ENCODE data around the gene CD248.

Gene CD248

DNA sequence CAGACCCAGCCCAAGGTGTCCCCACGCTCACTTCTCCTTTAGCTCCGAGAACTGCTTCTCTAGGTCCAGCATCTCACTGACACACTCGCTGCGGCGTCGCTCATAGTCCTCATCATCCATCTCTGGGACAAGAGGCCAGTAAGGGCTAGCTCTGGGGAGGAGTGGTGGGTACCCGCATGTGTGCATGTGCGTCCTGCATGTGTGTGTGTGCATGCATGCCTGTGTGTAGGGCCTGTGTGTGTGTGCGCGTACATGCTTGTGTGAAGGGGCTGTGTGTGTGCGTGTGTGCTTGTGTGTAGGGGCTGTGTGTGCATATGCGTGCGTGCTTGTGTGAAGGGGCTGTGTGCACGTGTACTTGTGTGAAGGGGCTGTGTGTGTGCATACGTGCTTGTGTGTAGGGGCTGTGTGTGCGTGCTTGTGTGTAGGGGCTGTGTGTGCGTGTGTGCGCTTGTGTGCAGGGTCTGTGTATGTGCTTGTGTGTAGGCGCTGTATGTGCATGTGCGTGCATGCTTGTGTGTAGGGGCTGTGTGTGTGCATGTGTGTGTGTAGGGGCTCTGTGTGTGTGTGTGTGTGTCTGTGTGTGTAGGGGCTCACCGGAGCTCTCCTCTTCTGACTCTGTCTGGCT lies 24.8 kb upstream of the CD248 start:
- CTCF ChIA-PET = interaction anchor here (0.9 to 5.4 kb wide), 2 partner anchors 29 to 47 kb away, joined by 3 to 37 read pairs; no protein-coding TSS in a partner anchor
- DNase-seq (ENCODE audit: extremely low spot score) = no peak
- POLR2A ChIA-PET = no interaction called here
- TF ChIP-seq, protein P1, sequence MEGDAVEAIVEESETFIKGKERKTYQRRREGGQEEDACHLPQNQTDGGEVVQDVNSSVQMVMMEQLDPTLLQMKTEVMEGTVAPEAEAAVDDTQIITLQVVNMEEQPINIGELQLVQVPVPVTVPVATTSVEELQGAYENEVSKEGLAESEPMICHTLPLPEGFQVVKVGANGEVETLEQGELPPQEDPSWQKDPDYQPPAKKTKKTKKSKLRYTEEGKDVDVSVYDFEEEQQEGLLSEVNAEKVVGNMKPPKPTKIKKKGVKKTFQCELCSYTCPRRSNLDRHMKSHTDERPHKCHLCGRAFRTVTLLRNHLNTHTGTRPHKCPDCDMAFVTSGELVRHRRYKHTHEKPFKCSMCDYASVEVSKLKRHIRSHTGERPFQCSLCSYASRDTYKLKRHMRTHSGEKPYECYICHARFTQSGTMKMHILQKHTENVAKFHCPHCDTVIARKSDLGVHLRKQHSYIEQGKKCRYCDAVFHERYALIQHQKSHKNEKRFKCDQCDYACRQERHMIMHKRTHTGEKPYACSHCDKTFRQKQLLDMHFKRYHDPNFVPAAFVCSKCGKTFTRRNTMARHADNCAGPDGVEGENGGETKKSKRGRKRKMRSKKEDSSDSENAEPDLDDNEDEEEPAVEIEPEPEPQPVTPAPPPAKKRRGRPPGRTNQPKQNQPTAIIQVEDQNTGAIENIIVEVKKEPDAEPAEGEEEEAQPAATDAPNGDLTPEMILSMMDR (IDR thresholded peaks at IDR 0.05; ENCODE audit: control extremely low read depth, extremely low read depth, low read depth, missing control alignments) = no peak

DNA sequence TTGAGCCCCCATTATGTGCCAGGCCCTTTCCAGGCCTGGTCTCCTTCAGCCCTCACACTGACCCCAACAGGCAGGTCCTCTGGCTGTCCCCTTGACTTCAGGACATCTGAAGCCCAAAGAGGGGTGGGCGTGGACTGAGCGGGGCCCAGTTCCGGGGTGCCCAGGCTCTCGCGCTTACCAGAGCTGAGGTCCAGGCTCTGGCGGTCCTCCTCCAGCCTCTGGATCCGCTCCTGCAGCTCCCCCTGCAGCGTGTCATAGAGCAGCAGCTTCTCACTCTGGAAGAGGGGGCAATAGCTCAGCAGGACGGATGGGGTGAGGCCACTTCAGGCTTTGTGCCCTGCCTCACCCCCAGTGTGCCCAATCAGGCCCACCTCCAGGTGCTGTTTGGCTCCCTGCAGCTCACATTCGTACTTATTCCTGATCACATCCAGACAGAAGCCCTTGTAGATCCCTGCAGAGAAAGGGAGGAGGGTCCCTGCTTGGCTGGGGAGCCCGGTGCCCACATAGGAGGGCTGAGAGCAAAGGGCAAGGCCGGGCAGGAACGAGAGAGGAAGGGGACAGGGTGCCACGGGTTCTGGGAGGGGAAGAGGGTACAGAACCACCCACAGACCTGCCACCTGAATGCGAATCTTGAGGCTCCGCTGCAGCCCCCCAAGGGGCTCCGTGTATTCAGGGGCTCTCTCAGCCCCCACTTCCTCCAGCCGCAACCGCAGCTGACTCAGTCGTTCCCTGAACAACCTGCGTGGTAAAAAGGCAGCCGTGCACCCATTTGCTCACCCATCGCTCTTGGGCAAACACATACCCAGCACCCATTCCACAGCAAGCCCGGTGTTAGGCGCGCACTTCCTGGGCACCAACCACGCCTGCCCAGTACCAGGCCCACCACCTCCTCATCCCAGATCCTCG lies 24.0 kb upstream of the CD248 start:
- no peak for DNase-seq (ENCODE audit: extremely low spot score)
- POLR2A ChIA-PET = no interaction called here
- CTCF ChIA-PET = interaction anchor here (1.3 to 2.1 kb wide), 2 partner anchors 12 to 29 kb away, joined by 3 to 15 read pairs; no protein-coding TSS in a partner anchor
- TF ChIP-seq, protein P1 (IDR thresholded peaks at IDR 0.05; ENCODE audit: control extremely low read depth, extremely low read depth, low read depth, missing control alignments) = no peak

- TF ChIP-seq, protein P1 (IDR thresholded peaks at IDR 0.05; ENCODE audit: control extremely low read depth, extremely low read depth, low read depth, missing control alignments) = no peak
- no peak for DNase-seq (ENCODE audit: extremely low spot score)
- POLR2A ChIA-PET = no interaction called here
- CTCF ChIA-PET = interaction anchor here (1.0 to 2.1 kb wide), 5 partner anchors 7 to 54 kb away, joined by 3 to 15 read pairs (median 3); partner anchors contain the start of gene B4GAT1
Observed at GRCh38 chr11:66339686-66340483, 23.0 kb upstream of the CD248 start.

GRCh38 chr11:66339162-66339675 lies 22.4 kb upstream of the CD248 start:
- TF ChIP-seq, protein P1 (IDR thresholded peaks at IDR 0.05; ENCODE audit: control extremely low read depth, extremely low read depth, low read depth, missing control alignments) = no peak
- CTCF ChIA-PET = interaction anchor here (1.0 to 2.1 kb wide), 5 partner anchors 8 to 53 kb away, joined by 3 to 15 read pairs (median 3); partner anchors contain the start of gene B4GAT1

GRCh38 chr11:66338276-66339161 lies 21.7 kb upstream of the CD248 start:
- TF ChIP-seq, protein P1 (IDR thresholded peaks at IDR 0.05; ENCODE audit: control extremely low read depth, extremely low read depth, low read depth, missing control alignments) = no peak
- POLR2A ChIA-PET = no interaction called here
- no peak for DNase-seq (ENCODE audit: extremely low spot score)
- CTCF ChIA-PET = interaction anchor here (0.7 to 1.8 kb wide), 10 partner anchors 9 to 70 kb away, joined by 3 to 6 read pairs (median 4); partner anchors contain the start of gene B4GAT1

More at GRCh38 chr11:66339162-66339675, 22.4 kb upstream of the CD248 start:
- POLR2A ChIA-PET = no interaction called here
- no peak for DNase-seq (ENCODE audit: extremely low spot score)

All from GM10248 (cell line).